GM19023 (cell line): ENCODE results near the gene PAFAH1B2.

Source experiments
- ATAC-seq: cut with Tn5 transposase; IDR thresholded peaks from one replicate; pipeline ENCODE4 v1.9.1; 2021; ENCODE audit warnings: mild to moderate bottlenecking, moderate library complexity; ENCODE audit not compliant: unreplicated experiment

Gene PAFAH1B2

GRCh38 chr11:117187428-117187798 is 43.3 kb downstream of the PAFAH1B2 start:
- no peak for ATAC-seq

DNA sequence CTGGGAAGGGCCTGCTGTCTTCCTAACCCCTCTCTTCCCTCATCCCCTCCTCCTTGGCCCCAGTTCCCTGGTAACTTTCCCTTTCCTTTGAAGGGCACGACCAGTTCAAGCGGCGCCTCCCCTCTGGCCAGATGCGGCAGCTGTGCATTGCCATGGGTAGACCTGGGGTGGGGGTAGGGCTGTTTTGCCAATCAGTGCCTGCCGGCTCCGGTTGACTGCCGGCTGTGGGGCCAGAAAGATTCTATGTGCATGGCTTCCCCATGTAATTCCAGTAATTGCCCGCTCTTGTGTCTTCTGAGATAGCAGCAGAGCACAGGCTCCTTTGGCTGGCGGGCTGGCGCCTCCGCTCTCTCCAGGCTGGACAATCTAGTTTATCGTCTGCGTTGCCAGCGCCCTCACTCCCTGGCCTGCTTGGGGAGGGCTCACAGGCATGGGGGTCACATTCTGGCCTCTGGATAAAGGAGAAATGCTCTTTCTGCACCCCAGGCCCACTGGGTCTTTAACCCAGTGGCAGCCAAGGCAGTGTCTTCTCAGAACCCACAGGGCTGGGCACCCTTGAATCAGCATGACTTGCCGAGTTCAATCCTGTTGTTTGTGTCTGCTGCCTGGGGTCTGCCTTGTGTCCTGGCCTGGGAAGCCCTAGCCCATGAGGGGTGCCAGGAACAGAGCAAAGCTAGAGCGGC is 43.9 kb downstream of the PAFAH1B2 start:
- no peak for ATAC-seq

- no peak for ATAC-seq
Observed at GRCh38 chr11:117188620-117189081, 44.6 kb downstream of the PAFAH1B2 start.

- ATAC-seq = peak; percentile 59
Observed at GRCh38 chr11:117189191-117189940, 45.3 kb downstream of the PAFAH1B2 start.

DNA sequence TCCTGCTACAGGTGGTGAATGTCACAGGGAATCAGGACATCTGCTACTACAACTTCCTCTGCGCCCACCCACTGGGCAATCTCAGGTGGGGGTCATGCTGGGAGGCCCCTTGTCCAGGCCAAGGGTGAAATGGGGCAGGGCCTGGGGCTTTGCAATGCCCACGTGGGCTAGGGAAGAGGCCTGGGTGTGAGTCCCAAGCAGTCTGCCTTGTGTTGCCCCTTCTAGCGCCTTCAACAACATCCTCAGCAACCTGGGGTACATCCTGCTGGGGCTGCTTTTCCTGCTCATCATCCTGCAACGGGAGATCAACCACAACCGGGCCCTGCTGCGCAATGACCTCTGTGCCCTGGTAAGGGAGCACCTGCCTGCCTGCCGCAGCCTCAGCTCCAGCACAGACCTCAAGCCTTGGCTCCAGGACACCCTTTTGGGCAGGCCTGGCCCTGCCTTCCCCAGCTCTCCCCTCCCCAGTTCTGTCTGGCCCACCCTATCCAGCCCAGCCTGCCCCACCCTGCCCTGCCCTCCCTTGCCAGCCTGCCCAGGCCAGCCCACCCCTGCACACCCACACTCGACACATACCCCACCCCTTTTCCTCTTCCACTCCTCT is 46.0 kb downstream of the PAFAH1B2 start:
- no peak for ATAC-seq

DNA sequence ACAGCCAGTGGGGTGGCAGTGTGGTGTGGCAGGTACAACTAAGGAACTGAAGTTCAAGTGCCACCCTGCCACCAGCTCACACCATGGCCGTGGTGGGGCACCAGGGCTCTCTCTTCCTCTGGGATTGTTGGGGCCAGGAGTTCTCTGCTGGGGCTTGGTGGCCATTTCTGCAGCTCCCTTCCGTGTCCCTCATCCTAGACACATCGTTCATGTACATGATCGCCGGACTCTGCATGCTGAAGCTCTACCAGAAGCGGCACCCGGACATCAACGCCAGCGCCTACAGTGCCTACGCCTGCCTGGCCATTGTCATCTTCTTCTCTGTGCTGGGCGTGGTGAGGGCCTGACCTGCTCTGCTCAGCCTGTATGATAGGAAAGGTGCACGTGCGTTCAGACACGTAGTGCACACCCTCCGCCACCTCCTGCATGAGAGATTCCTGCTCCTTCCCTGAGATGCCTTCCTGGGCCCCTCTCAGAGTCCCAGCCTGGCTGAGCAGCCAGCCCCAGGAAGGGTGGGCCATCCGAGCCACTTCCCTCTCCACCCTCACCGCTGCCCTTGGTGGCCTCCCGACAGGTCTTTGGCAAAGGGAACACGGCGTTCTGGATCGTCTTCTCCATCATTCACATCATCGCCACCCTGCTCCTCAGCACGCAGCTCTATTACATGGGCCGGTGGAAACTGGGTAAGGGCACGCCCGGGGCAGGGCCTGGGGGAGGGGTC is 47.8 kb downstream of the PAFAH1B2 start:
- no peak for ATAC-seq

DNA sequence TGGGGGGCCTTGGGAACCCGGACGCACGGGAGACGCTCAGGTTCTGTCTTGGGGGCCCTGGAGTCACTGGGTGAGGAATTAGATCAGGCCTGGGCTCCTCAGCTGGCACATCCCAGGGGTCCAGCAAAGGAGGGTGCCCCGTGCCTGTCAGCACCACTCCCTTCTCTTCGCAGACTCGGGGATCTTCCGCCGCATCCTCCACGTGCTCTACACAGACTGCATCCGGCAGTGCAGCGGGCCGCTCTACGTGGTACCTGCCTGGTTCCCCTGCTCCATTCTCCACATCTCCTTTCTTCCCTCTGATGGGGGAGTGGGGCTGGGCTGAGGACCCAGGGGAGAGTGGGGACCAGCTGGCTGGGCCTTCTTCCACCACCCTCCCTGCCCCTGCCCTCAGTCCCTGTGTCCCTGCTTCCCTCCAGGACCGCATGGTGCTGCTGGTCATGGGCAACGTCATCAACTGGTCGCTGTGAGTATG is 48.4 kb downstream of the PAFAH1B2 start:
- ATAC-seq = no peak

GRCh38 chr11:117193130-117194020 is 49.3 kb downstream of the PAFAH1B2 start:
- ATAC-seq = no peak

GRCh38 chr11:117194267-117194666 is 50.2 kb downstream of the PAFAH1B2 start:
- no peak for ATAC-seq

GRCh38 chr11:117195258-117195657 is 51.2 kb downstream of the PAFAH1B2 start:
- no peak for ATAC-seq

DNA sequence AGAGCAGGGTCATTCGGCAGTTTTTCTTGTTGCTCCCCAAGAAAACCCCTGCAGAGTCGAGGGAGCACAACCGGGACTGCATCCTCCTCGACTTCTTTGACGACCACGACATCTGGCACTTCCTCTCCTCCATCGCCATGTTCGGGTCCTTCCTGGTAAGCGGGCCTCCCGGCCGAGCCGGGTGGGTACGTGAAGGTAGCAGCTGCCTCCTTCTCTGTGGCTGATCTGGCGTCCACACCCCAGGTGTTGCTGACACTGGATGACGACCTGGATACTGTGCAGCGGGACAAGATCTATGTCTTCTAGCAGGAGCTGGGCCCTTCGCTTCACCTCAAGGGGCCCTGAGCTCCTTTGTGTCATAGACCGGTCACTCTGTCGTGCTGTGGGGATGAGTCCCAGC is 51.7 kb downstream of the PAFAH1B2 start:
- ATAC-seq = no peak

GRCh38 chr11:117197006-117197405 is 52.9 kb downstream of the PAFAH1B2 start:
- no peak for ATAC-seq

DNA sequence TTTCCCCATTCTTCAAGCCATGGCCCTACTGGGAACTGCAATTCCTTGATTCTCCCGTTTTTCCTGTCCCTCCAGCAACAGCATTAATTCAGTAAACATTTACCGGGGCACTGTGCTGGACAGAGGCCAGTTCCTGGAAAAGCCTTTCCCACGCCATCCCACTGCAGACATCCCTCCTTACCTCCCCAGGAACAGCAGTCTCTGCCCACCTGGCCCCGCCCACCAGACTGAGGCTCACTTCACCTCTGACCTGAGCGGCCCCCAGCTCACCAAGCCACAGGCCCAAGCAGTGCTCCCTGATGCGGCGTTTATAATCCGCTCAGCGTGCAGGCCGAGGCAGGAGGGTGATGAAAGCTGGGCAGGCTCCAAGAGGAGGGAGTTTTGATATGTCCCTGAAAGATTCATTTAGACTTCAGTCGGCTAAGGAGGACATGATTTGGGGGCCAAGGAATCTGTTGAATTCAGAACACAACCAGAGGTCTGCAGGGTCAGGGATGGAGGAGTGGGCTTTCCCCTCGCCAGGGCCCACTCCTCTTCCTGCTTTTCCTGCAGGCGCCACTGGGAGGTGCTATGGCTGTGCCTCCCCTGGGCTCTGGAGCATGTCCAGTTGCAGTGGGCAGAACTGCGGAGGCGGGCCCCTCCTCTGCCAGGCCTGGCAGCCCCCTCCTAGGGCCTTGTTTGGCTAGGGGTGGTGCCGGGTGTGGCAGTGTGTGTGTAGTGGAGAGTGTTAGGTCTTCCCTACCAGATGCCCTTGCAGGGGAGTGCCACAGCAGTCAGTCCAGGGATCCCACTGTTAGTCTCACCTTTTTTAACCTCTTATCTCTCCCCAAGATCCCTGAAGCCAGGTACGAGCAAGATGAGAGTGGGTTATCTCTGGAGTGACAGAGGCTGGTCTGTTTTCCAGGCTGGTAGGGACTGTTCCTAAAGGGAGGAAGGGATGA is 53.7 kb downstream of the PAFAH1B2 start:
- ATAC-seq = no peak

DNA sequence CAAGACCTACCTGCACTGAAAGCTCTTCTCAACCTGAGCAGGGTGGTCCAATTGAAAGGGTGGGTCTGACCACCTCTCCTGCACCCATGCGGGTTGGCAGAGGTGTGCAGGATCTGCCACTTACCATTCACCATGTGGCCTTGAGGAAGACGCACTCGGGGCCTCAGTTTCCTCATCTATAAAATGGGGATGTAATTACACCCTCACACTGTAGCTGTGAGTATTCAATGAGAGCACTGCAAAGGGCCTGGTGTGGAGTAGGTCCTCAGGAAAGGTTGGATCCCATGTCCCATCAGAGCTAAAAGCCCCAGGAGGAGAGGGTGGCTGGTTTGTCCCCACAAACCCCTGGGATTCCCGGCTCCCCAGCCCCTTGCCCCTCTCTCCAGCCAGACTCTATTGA is 54.5 kb downstream of the PAFAH1B2 start:
- ATAC-seq = no peak

DNA sequence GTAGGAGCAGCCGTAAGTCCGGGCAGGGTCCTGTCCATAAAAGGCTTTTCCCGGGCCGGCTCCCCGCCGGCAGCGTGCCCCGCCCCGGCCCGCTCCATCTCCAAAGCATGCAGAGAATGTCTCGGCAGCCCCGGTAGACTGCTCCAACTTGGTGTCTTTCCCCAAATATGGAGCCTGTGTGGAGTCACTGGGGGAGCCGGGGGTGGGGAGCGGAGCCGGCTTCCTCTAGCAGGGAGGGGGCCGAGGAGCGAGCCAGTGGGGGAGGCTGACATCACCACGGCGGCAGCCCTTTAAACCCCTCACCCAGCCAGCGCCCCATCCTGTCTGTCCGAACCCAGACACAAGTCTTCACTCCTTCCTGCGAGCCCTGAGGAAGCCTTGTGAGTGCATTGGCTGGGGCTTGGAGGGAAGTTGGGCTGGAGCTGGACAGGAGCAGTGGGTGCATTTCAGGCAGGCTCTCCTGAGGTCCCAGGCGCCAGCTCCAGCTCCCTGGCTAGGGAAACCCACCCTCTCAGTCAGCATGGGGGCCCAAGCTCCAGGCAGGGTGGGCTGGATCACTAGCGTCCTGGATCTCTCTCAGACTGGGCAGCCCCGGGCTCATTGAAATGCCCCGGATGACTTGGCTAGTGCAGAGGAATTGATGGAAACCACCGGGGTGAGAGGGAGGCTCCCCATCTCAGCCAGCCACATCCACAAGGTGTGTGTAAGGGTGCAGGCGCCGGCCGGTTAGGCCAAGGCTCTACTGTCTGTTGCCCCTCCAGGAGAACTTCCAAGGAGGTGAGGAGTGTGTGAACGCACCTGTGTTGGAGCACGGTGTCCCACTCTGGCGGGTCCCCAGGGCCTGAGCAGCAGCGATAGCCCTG is 55.2 kb downstream of the PAFAH1B2 start, which contains the start of gene TAGLN:
Gene TAGLN (plus strand): TSS at position 318 of the 863 bp plus-strand sequence. CDS start 3,644 bp downstream, outside the sequence.
- ATAC-seq = no peak

DNA sequence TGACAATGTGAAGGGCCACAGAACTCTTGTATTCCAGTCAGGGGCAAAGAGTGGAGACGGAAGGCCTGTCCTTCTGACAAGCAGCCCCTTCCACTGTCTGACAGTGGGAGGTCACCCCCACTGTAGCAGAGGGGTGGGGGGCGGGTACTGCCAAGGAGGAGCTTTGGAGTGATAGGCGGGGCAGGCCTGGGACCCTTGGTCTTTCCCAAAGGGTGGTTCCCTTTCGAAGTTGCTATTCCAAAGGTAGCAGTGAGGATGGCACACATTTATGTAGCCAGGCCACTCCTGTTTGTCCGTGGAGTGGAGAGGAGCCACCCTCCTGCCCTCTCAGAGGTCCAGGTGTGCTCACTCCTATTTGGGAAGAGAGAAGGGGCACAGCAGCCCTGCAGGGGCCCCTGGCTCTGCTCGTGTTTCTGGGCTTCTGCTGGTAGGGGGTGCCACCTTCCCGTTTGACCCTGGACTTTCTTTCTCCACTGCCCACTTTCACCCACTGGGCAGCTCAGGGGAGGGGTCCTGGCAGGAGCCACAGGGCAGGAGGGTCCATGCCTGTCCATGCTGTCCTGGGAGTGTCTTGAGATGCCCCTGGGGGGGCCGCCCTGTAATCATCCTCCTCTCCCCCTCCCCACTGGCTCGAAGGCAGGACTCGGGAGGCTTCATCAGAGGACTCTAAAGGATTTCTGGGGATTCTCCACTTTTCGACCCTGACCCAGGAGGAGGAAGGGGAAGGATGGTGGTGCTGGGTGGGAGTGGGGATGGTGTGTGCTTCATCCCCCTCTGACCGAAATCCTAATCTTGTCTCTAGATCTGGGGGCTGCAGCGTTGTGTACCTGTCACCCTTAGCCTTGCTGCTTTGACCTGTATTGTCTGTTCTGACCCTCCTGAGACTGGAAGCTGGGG is 56.1 kb downstream of the PAFAH1B2 start:
- ATAC-seq = no peak
